ENCODE measurements around the gene TNFAIP2.

GRCh38 chr14:103143506-103143905, 20.2 kb downstream of the TNFAIP2 start:
- TF ChIP-seq CTCF (conservative IDR thresholded peaks at IDR 0.05; ENCODE audit: low read depth, low read length) (no peak), EZH2 (IDR thresholded peaks at IDR 0.05; ENCODE audit: low read length, unreplicated experiment) (no peak), EZH2phosphoT487 (IDR thresholded peaks at IDR 0.05; ENCODE audit: borderline replicate concordance, low read length) (no peak)

Data from PC-3 (cell line).